Activated CD8-positive, alpha-beta T cell treated with anti-CD3 and anti-CD28 coated beads for 36 hours (primary cell): ENCODE measurements around the gene TAS2R19. TPM values are rescaled to one million over a fixed set of nuclear protein-coding genes. Genes with fewer than 3 reads are reported as not detected.
"Not testable (repeated sequence)": the region's sequence is repeated elsewhere in the genome, so short reads cannot be mapped to it uniquely, and the experiment has no call there.

ENCODE experiments used
- ATAC-seq: fragments of 200-7000 bp; cut with Tn5 transposase; one replicate; pipeline ENCODE4 v1.10.0; 2021; ENCODE audit warnings: mild to moderate bottlenecking, moderate library complexity
- CTCF ChIA-PET: fragments of 350-600 bp; sonication (Branson Sonifier 250); formaldehyde crosslinking; loops from one replicate; lab custom pipeline; 2021; ENCODE audit warnings: antibody characterized with exemption; lab: Charles Lee
- POLR2A ChIA-PET: fragments of 350-600 bp; sonication (Branson Sonifier 250); formaldehyde crosslinking; loops from one replicate; lab custom pipeline; 2021; ENCODE audit warnings: antibody characterized with exemption; lab: Charles Lee
- DNase-seq: peaks from one replicate; pipeline ENCODE4 v3.0.0-alpha.2; 2020
- H3K27ac Mint-ChIP-seq: one replicate; pipeline ENCODE4 v1.8.0; 2021; ENCODE audit warnings: mild to moderate bottlenecking, mixed read lengths
- H3K27me3 Mint-ChIP-seq: one replicate; pipeline ENCODE4 v1.8.0; 2021; ENCODE audit warnings: mixed read lengths
- H3K36me3 Mint-ChIP-seq: one replicate; pipeline ENCODE4 v1.8.0; 2021; ENCODE audit warnings: low read depth, mixed read lengths
- H3K4me1 Mint-ChIP-seq: one replicate; pipeline ENCODE4 v1.8.0; 2021; ENCODE audit warnings: low read depth, mixed read lengths
- H3K4me3 Mint-ChIP-seq: one replicate; pipeline ENCODE4 v1.8.0; 2021; ENCODE audit warnings: mild to moderate bottlenecking, moderate library complexity, mixed read lengths
- H3K9me3 Mint-ChIP-seq: one replicate; pipeline ENCODE4 v1.8.0; 2021; ENCODE audit warnings: mixed read lengths
- intact Hi-C: fragments of 100-400 bp; cut with micrococcal nuclease; formaldehyde crosslinking; loops from one replicate; pipeline ENCODE4 v1.10.0; 2022
- total RNA-seq, 2 experiments: library from RNA; stranded (reverse); gene quantifications; one replicate each; pipeline ENCODE4 v1.2.3, GENCODE V29; 2021
- TF ChIP-seq, protein P1 (sequence below): fragments of 200-600 bp; IDR thresholded peaks from one replicate; pipeline ENCODE4 v1.8.0; 2022; ENCODE audit warnings: antibody characterized with exemption, mild to moderate bottlenecking

The TAS2R19 gene
- total RNA-seq, 2 experiments from 2014 or later, result 1.4 to 1.5 TPM

DNA sequence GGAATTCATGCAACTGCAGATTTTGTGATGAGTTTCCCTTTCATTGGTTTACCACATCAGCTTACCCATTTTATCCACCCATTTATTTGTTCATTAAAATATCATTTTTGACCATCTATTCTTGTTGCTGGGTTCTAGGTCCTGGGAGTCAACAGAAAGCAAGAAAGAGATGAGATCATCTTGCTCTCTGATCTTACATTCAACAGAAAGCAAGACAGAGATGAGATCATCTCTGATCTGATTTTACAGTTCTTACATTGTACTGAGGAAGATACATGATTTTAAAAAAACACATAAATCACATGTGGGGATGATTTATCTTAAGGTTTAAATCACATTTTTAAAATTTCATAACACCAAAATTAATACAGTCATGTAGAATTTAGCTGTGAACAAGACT is 37.4 kb upstream of the TAS2R19 start:
- POLR2A ChIA-PET, result no interaction called here
- no peaks in the 10 kb centered on the region for H3K27me3 Mint-ChIP-seq
- H3K9me3 Mint-ChIP-seq, result no peaks in the 10 kb centered on the region
- H3K36me3 Mint-ChIP-seq, result peaks cover 10% of the 10 kb centered on the region
- DNase-seq (no peak), ATAC-seq (no peak)
- H3K4me1 Mint-ChIP-seq, result peaks cover 11% of the 10 kb centered on the region
- no peak overlapping the region for H3K4me3 Mint-ChIP-seq
- TF ChIP-seq, protein P1, sequence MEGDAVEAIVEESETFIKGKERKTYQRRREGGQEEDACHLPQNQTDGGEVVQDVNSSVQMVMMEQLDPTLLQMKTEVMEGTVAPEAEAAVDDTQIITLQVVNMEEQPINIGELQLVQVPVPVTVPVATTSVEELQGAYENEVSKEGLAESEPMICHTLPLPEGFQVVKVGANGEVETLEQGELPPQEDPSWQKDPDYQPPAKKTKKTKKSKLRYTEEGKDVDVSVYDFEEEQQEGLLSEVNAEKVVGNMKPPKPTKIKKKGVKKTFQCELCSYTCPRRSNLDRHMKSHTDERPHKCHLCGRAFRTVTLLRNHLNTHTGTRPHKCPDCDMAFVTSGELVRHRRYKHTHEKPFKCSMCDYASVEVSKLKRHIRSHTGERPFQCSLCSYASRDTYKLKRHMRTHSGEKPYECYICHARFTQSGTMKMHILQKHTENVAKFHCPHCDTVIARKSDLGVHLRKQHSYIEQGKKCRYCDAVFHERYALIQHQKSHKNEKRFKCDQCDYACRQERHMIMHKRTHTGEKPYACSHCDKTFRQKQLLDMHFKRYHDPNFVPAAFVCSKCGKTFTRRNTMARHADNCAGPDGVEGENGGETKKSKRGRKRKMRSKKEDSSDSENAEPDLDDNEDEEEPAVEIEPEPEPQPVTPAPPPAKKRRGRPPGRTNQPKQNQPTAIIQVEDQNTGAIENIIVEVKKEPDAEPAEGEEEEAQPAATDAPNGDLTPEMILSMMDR, result no peak
- intact Hi-C loops, result no loop called here
- no peak overlapping the region for H3K27ac Mint-ChIP-seq
- CTCF ChIA-PET, result interaction anchor here (0.6 kb wide), 1 partner anchor 126 kb away, joined by 3 read pairs; no protein-coding TSS in a partner anchor

GRCh38 chr12:11059041-11059440 is 36.6 kb upstream of the TAS2R19 start:
- Mint-ChIP-seq H3K9me3 (no peaks in the 10 kb centered on the region), H3K36me3 (peaks cover 9% of the 10 kb centered on the region), H3K27ac (no peak overlapping the region), H3K4me3 (no peak overlapping the region), H3K4me1 (peaks cover 11% of the 10 kb centered on the region), H3K27me3 (no peaks in the 10 kb centered on the region)
- no peak for ATAC-seq
- intact Hi-C loops, result no loop called here
- ChIA-PET POLR2A (interaction anchor here (0.6 kb wide), 1 partner anchor 69 kb away, joined by 3 read pairs; no protein-coding TSS in a partner anchor), CTCF (interaction anchor here (0.6 kb wide), 1 partner anchor 125 kb away, joined by 3 read pairs; no protein-coding TSS in a partner anchor)
- TF ChIP-seq, protein P1, result no peak
- no peak for DNase-seq

DNA sequence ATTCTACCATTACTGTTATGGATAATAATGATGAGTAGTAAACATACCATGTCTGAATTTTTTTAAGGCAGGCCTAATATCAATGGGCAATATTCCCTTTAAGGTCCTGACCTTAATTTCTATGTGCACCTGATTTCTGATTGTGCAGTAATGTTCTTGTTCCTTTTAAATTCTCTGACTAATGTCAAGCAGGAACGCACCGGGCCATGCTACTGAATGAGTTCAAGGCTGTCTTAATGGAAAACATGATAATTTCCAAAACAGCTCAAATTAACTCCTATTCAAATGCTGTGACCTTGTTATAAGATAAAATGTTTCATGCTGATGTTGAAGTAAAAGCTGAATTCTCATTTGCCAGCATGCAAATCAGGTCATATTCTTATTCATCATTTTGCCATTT is 32.9 kb upstream of the TAS2R19 start:
- ChIA-PET CTCF (no interaction called here), POLR2A (no interaction called here)
- H3K4me3 Mint-ChIP-seq, result no peak overlapping the region
- no peak overlapping the region for H3K27ac Mint-ChIP-seq
- peaks cover 3% of the 10 kb centered on the region for H3K4me1 Mint-ChIP-seq
- no peak for ATAC-seq
- intact Hi-C loops, result no loop called here
- no peaks in the 10 kb centered on the region for H3K27me3 Mint-ChIP-seq
- DNase-seq, result no peak
- peaks cover 15% of the 10 kb centered on the region for H3K9me3 Mint-ChIP-seq
- TF ChIP-seq, protein P1, result no peak
- peaks cover 25% of the 10 kb centered on the region for H3K36me3 Mint-ChIP-seq

DNA sequence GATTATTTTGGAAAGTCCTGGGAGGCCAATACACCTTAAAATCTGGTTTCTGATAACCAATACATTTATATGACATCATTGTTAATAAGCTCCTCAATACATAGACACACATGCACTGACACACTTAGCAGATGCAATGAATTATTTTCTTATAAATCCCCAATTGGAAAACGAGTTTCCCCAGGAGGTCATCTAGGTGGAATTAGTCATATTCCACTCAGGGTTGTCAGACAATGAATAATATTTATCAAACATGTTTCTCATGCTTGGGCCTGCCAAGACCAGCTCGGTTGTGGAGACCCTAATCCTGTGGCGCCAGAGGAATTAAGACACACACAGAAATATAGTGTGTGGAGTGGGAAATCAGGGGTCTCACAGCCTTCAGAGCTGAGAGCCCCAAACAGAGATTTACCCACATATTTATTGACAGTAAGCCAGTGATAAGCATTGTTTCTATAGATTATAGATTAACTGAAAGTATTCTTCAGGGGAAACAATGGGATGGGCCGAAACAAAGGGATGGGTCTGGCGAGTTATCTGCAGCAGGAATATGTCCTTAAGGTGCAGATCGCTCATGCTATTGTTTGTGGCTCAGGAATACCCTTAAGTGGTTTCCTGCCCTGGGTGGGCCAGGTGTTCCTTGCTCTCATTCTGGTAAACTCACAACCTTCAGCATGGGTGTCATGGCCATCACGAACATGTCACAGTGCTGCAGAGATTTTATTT is 27.5 kb upstream of the TAS2R19 start:
- H3K27ac Mint-ChIP-seq, POLR2A ChIA-PET, H3K4me3 Mint-ChIP-seq, CTCF ChIA-PET, ATAC-seq, intact Hi-C loops, H3K4me1 Mint-ChIP-seq, DNase-seq, H3K27me3 Mint-ChIP-seq: not testable (repeated sequence)
- Mint-ChIP-seq H3K36me3 (peaks cover 48% of the 10 kb centered on the region), H3K9me3 (peaks cover 18% of the 10 kb centered on the region)

DNA sequence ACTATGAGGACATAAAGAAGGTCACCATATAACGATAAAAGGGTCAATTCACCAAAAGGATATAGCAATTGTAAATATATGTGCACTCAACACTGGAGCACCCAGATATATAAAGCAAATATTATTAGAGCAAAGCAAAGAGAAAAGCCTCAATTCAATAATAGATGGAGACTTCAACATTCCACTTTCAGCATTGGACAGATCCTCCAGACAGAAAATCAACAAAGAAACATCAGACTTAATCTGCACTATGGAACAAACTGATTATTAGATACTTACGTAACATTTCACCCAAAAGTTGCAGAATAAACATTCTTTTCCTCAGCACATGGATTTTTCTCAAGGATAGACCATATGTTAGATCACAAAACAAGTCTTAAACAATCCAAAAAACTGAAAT is 18.9 kb upstream of the TAS2R19 start:
- H3K27me3 Mint-ChIP-seq, ATAC-seq, CTCF ChIA-PET: not testable (repeated sequence)

GRCh38 chr12:11040162-11040561 is 17.7 kb upstream of the TAS2R19 start:
- ATAC-seq (no peak), DNase-seq (no peak)
- intact Hi-C loops, result no loop called here
- TF ChIP-seq, protein P1, result no peak
- Mint-ChIP-seq H3K4me1 (peaks cover 7% of the 10 kb centered on the region), H3K27ac (no peak overlapping the region), H3K9me3 (no peaks in the 10 kb centered on the region), H3K4me3 (no peak overlapping the region), H3K36me3 (peaks cover 48% of the 10 kb centered on the region), H3K27me3 (no peaks in the 10 kb centered on the region)
- POLR2A ChIA-PET, result no interaction called here
- CTCF ChIA-PET, result no interaction called here

More for the DNA sequence above, 18.9 kb upstream of the TAS2R19 start:
- H3K4me3 Mint-ChIP-seq, intact Hi-C loops, H3K4me1 Mint-ChIP-seq, H3K27ac Mint-ChIP-seq, POLR2A ChIA-PET, DNase-seq, H3K9me3 Mint-ChIP-seq: not testable (repeated sequence)
- H3K36me3 Mint-ChIP-seq, result peaks cover 51% of the 10 kb centered on the region
